Endothelial cell of umbilical vein (primary cell): ENCODE results near the gene SLC25A46. TPM values are rescaled to one million over a fixed set of nuclear protein-coding genes. Genes with fewer than 3 reads are reported as not detected.

Experiments used
- BruUV-seq: library from RNA; stranded (reverse); fragments of 400-500 nt; replicated peaks from 2 replicates; lab custom pipeline; 2021; lab: Mats Ljungman, UMichigan
- CTCF ChIA-PET: fragments of 300-600, 350-600 bp; sonication (Branson Sonifier 250); formaldehyde crosslinking; loops from one replicate; lab custom pipeline; 2021; ENCODE audit warnings: antibody characterized with exemption, inconsistent platforms; lab: Charles Lee
- POLR2A ChIA-PET: fragments of 300-600, 350-600 bp; sonication (Branson Sonifier 250); formaldehyde crosslinking; loops from one replicate; lab custom pipeline; 2021; ENCODE audit warnings: antibody characterized with exemption, inconsistent platforms; lab: Charles Lee
- DNase-seq: peaks from one replicate; pipeline ENCODE4 v3.0.0-alpha.2; 2011; ENCODE audit warnings: low read depth, low spot score
- FAIRE-seq: peaks from 2 replicates; lab custom pipeline; 2011; peaks lifted over from hg19 to GRCh38; lab: Jason Lieb, UNC
- H2AFZ ChIP-seq: 2 replicates; pipeline ENCODE4 v1.6.0; 2012; ENCODE audit warnings: low read depth, low read length, control low read depth, inconsistent platforms
- H3K27ac ChIP-seq: 2 replicates; pipeline ENCODE4 v1.5.1; 2011; ENCODE audit warnings: low read depth, mild to moderate bottlenecking, control low read depth, low read length, moderate library complexity; ENCODE audit not compliant: insufficient read depth
- H3K27me3 ChIP-seq, 2 experiments: 2 replicates each; pipeline versions ENCODE4 v1.6.0 to v1.6.1; 2011; ENCODE audit warnings: low read length in 2 of 2, mixed read lengths in 1 of 2; ENCODE audit not compliant: control insufficient read depth in 2 of 2, insufficient read depth in 2 of 2
- H3K36me3 ChIP-seq, 2 experiments: 2 replicates in 1 of 2; 3 replicates in 1 of 2; pipeline ENCODE4 v1.5.1; 2011; ENCODE audit warnings: low read length in 2 of 2, mild to moderate bottlenecking in 1 of 2, moderate library complexity in 1 of 2; ENCODE audit not compliant: control insufficient read depth in 2 of 2, insufficient read depth in 2 of 2; ENCODE audit errors: extremely low read depth in 1 of 2
- H3K4me1 ChIP-seq: 3 replicates; pipeline ENCODE4 v1.5.1; 2011; ENCODE audit warnings: mild to moderate bottlenecking, low read length; ENCODE audit not compliant: control insufficient read depth, insufficient read depth; ENCODE audit errors: extremely low read depth
- H3K4me2 ChIP-seq: 2 replicates; pipeline ENCODE4 v1.6.1; 2011; ENCODE audit warnings: low read length, control low read depth, mixed read lengths; ENCODE audit not compliant: insufficient read depth
- H3K4me3 ChIP-seq, 3 experiments: fragments of 200-600 bp in 1 of 3; sonication (generic), shearing (Covaris generic) in 1 of 3; replicated peaks in 1 of 3; 2 replicates each; pipeline ENCODE4 v1.5.1; 2011 to 2016; ENCODE audit warnings: control low read depth in 3 of 3, low read length in 3 of 3, mild to moderate bottlenecking in 2 of 3, inconsistent platforms in 1 of 3, low read depth in 1 of 3, moderate library complexity in 1 of 3; ENCODE audit not compliant: insufficient read depth in 1 of 3
- H3K79me2 ChIP-seq: 2 replicates; pipeline ENCODE4 v1.6.0; 2012; ENCODE audit warnings: low read length, inconsistent platforms; ENCODE audit not compliant: control insufficient read depth, insufficient read depth
- H3K9ac ChIP-seq: replicated peaks from 2 replicates; pipeline ENCODE3; 2011; ENCODE audit warnings: low read length, control low read depth; ENCODE audit not compliant: insufficient read depth; ENCODE audit errors: extremely low read depth
- H3K9me1 ChIP-seq: replicated peaks from 3 replicates; pipeline ENCODE4 v1.6.0; 2011; ENCODE audit warnings: mild to moderate bottlenecking, low read length; ENCODE audit not compliant: control insufficient read depth, insufficient read depth; ENCODE audit errors: extremely low read depth
- H3K9me3 ChIP-seq: replicated peaks from 2 replicates; pipeline ENCODE4 v1.5.1; 2012; ENCODE audit warnings: low read length, inconsistent platforms; ENCODE audit not compliant: control insufficient read depth, insufficient read depth
- H4K20me1 ChIP-seq: replicated peaks from 2 replicates; pipeline ENCODE3; 2011; ENCODE audit warnings: mild to moderate bottlenecking, low read length; ENCODE audit not compliant: control insufficient read depth, insufficient read depth; ENCODE audit errors: extremely low read depth
- EZH2 ChIP-seq: IDR thresholded peaks from 2 replicates; pipeline ENCODE4 v1.6.1; 2012; ENCODE audit warnings: borderline replicate concordance, low read depth, mild to moderate bottlenecking, moderate library complexity, low read length, inconsistent platforms; ENCODE audit not compliant: severe bottlenecking
- FOS ChIP-seq: IDR thresholded peaks from 2 replicates; pipeline ENCODE4 v1.6.1; 2011; ENCODE audit warnings: mild to moderate bottlenecking, low read length, moderate library complexity, borderline replicate concordance; ENCODE audit not compliant: insufficient read depth
- GATA2 ChIP-seq: IDR thresholded peaks from 2 replicates; pipeline ENCODE4 v1.7.0; 2011; ENCODE audit warnings: low read depth, mild to moderate bottlenecking, moderate library complexity, mixed read lengths, low read length; ENCODE audit not compliant: insufficient read length, insufficient read depth
- JUN ChIP-seq: IDR thresholded peaks from 2 replicates; pipeline ENCODE4 v1.6.1; 2011; ENCODE audit warnings: borderline replicate concordance, low read depth; ENCODE audit not compliant: insufficient read length, insufficient read depth
- MAX ChIP-seq: IDR thresholded peaks from 2 replicates; pipeline ENCODE4 v1.6.1; 2011; ENCODE audit not compliant: insufficient read depth, insufficient read length
- MYC ChIP-seq: IDR thresholded peaks from one replicate; pipeline ENCODE4 v1.6.1; 2011; ENCODE audit warnings: mild to moderate bottlenecking, low read depth, low read length
- POLR2A ChIP-seq: IDR thresholded peaks from 2 replicates; pipeline ENCODE4 v1.6.1; 2012; ENCODE audit warnings: low read depth, mild to moderate bottlenecking, control low read depth, low read length
- POLR2AphosphoS5 ChIP-seq: IDR thresholded peaks from 2 replicates; pipeline ENCODE4 v1.6.1; 2012; ENCODE audit warnings: low read depth, mild to moderate bottlenecking, control low read depth, low read length, moderate library complexity; ENCODE audit not compliant: insufficient read depth
- dilution Hi-C: fragments of 300-500 bp; cut with MboI; formaldehyde crosslinking; loops from one replicate; pipeline ENCODE4 v1.15.0; 2019; ENCODE audit warnings: low sequenced_read_pairs; ENCODE audit not compliant: extremely low pct_ligation_motif_present
- intact Hi-C: fragments of 100-400 bp; cut with micrococcal nuclease; formaldehyde crosslinking; loops from one replicate; pipeline ENCODE4 v1.10.0; 2022
- polyA plus RNA-seq, 4 experiments: library from polyadenylated mRNA; depleted of rRNA in 3 of 4; stranded (reverse) in 3 of 4; unstranded in 1 of 4; fragments of >200 nt; gene quantifications; 2 replicates each; pipeline versions ENCODE4 v1.2.1 to v1.2.3, GENCODE V29; 2011 to 2012; ENCODE audit warnings: missing spikeins in 1 of 4
- total RNA-seq: library from RNA; stranded (reverse); gene quantifications from 2 replicates; pipeline ENCODE4 v1.2.3, GENCODE V29; 2021
- TF ChIP-seq, protein P1 (sequence below), 2 donors: IDR thresholded peaks; 1 replicate in 1 of 2; 2 replicates in 1 of 2; pipeline ENCODE4 v1.5.1; 2011; ENCODE audit warnings: low read length in 2 of 2, mild to moderate bottlenecking in 2 of 2, moderate library complexity in 2 of 2, control low read depth in 1 of 2, inconsistent platforms in 1 of 2, low read depth in 1 of 2; ENCODE audit not compliant: insufficient read depth in 1 of 2; ENCODE audit errors: extremely low read depth in 1 of 2

Gene SLC25A46
- total and polyA plus RNA-seq, 2 donors (not counting 3 experiments of a cell fraction or from before 2014, with no cell fraction given), result 13.5 to 31.1 TPM

DNA sequence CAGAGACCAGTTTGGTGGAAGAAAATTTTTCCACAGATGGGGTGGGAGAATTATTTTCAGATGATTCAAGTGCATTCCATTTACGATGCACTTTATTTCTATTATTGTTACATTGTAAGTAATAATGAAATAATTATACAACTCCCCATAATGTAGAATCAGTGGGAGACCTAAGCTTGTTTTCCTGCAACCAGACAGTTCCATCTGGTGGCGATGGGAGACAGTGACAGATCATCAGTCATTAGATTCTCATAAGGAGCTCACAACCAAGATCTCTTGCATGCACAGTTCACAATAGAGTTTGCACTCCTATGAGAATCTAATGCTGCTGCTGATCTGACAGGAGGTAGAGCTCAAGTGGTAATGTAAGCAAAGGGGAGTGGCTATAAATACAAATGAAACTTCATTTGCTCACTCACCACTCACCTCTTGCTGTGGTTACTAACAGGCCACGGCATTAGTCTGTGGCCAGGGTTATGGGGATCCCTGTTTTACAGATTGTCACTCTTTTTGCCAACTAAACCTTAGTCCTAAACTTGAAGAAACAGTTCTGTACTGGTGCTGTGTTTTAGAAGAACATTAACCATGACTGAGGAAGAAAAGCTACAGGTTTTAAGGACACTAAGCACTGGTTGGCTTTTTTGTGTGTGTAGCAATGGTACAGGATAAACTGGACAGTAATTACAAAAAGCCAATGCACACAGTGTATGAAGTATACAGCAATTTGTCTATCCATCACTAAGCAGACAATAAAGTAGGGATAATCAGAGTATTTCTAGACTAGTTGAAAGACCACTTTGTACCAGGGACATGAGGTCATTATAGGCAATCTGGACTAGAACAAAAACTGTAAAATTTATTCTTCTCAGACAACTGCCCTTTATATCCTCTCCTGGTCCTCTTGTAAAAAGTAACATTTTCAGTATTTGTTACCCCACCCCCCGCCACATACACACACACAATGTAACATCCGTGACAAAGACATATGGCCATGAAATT is 22.3 kb upstream of the SLC25A46 start:
- FAIRE-seq (no peak), DNase-seq (no peak)
- no peak overlapping the region for H2AFZ ChIP-seq
- no peak overlapping the region for H3K27ac ChIP-seq
- no peak overlapping the region for H3K4me2 ChIP-seq
- H3K27me3 ChIP-seq, result no peaks in the 10 kb centered on the region
- no peaks in the 10 kb centered on the region for H3K9me1 ChIP-seq
- no peak overlapping the region for H3K4me3 ChIP-seq
- ChIA-PET POLR2A (no interaction called here), CTCF (no interaction called here)
- H3K9ac ChIP-seq, result no peak overlapping the region
- dilution Hi-C loops, result no loop called here
- H3K4me1 ChIP-seq, result no peaks in the 10 kb centered on the region
- H3K9me3 ChIP-seq, result no peaks in the 10 kb centered on the region
- intact Hi-C loops, result no loop called here
- TF ChIP-seq FOS (no peak), EZH2 (no peak), MYC (no peak), GATA2 (no peak), JUN (no peak), MAX (no peak), POLR2AphosphoS5 (no peak), POLR2A (no peak)
- TF ChIP-seq, protein P1, sequence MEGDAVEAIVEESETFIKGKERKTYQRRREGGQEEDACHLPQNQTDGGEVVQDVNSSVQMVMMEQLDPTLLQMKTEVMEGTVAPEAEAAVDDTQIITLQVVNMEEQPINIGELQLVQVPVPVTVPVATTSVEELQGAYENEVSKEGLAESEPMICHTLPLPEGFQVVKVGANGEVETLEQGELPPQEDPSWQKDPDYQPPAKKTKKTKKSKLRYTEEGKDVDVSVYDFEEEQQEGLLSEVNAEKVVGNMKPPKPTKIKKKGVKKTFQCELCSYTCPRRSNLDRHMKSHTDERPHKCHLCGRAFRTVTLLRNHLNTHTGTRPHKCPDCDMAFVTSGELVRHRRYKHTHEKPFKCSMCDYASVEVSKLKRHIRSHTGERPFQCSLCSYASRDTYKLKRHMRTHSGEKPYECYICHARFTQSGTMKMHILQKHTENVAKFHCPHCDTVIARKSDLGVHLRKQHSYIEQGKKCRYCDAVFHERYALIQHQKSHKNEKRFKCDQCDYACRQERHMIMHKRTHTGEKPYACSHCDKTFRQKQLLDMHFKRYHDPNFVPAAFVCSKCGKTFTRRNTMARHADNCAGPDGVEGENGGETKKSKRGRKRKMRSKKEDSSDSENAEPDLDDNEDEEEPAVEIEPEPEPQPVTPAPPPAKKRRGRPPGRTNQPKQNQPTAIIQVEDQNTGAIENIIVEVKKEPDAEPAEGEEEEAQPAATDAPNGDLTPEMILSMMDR (IDR thresholded peaks at IDR 0.05; ENCODE audit: extremely low read depth in 1 of 2, insufficient read depth in 1 of 2, low read depth in 1 of 2, low read length in 2 of 2), result no peak
- no peaks in the 10 kb centered on the region for H3K36me3 ChIP-seq
- no TSS peak for BruUV-seq
- H4K20me1 ChIP-seq, result no peaks in the 10 kb centered on the region
- no peaks in the 10 kb centered on the region for H3K79me2 ChIP-seq
